Upper lobe of left lung (tissue), 4 donors: ENCODE data around the gene NUTM2D.
"Not testable (repeated sequence)": the region's sequence is repeated elsewhere in the genome, so short reads cannot be mapped to it uniquely, and the experiment has no call there.

Experiments
- EP300 ChIP-seq, 4 donors: sonication (generic); formaldehyde crosslinking; IDR thresholded peaks; one replicate each; pipeline ENCODE4 v1.5.1; 2017; ENCODE audit warnings: antibody characterized with exemption in 4 of 4, control low read depth in 2 of 4
- POLR2A ChIP-seq, 4 donors: fragments of 450-650 bp; IDR thresholded peaks; one replicate each; pipeline ENCODE4 v1.5.1; 2016 to 2017; ENCODE audit warnings: antibody characterized with exemption in 4 of 4, mild to moderate bottlenecking in 2 of 4
- POLR2AphosphoS5 ChIP-seq, 2 donors: sonication (generic); formaldehyde crosslinking; IDR thresholded peaks; one replicate each; pipeline ENCODE4 v1.5.1; 2017; ENCODE audit warnings: antibody characterized with exemption in 2 of 2
- TF ChIP-seq, protein P1 (sequence below), 6 experiments: fragments of 450-650 bp in 4 of 6; fragments of 200-600 bp in 2 of 6; sonication (generic) in 2 of 6; IDR thresholded peaks; one replicate each; pipeline ENCODE4 v1.5.1; 2016 to 2019; ENCODE audit warnings: antibody characterized with exemption in 6 of 6

DNA sequence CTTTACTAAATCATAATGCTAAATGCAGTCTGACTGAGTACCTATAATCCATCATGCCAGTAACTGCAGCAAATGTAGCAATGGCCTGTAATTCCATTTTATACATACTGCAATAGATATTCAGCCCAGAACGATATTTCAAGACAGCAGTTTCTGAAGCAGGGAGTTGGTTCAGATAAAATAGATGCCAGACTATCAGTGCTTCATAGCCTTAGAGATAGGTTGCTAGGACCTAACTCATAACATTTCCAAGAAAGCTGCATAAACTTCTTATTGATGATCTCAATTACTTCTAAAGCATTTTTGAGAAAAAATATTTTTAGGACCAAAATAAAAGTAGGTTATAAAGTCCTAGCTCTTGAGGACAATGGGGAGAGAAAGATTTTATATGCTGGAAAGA, 48.8 kb upstream of the NUTM2D start:
- TF ChIP-seq, protein P1, sequence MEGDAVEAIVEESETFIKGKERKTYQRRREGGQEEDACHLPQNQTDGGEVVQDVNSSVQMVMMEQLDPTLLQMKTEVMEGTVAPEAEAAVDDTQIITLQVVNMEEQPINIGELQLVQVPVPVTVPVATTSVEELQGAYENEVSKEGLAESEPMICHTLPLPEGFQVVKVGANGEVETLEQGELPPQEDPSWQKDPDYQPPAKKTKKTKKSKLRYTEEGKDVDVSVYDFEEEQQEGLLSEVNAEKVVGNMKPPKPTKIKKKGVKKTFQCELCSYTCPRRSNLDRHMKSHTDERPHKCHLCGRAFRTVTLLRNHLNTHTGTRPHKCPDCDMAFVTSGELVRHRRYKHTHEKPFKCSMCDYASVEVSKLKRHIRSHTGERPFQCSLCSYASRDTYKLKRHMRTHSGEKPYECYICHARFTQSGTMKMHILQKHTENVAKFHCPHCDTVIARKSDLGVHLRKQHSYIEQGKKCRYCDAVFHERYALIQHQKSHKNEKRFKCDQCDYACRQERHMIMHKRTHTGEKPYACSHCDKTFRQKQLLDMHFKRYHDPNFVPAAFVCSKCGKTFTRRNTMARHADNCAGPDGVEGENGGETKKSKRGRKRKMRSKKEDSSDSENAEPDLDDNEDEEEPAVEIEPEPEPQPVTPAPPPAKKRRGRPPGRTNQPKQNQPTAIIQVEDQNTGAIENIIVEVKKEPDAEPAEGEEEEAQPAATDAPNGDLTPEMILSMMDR (IDR thresholded peaks at IDR 0.05) = not testable (repeated sequence)
- not testable (repeated sequence) for TF ChIP-seq POLR2A, POLR2AphosphoS5, EP300 (IDR thresholded peaks at IDR 0.05)
